ENCODE results near the gene EIPR1.
"Not testable (repeated sequence)": the region's sequence is repeated elsewhere in the genome, so short reads cannot be mapped to it uniquely, and the experiment has no call there.

The EIPR1 gene

GRCh38 chr2:3365219-3365618 is 12.4 kb downstream of the EIPR1 start:
- Histone ChIP-seq H3K79me2 (ENCODE audit: insufficient read depth, low read length) (peaks cover 81% of the 10 kb centered on the region), H3K9ac (ENCODE audit: low read length) (no peak overlapping the region), H3K36me3 (ENCODE audit: low read length) (no peaks in the 10 kb centered on the region), H3K27ac (ENCODE audit: low read depth, low read length) (no peak overlapping the region), H3F3A (ENCODE audit: insufficient read depth) (no peaks in the 10 kb centered on the region), H2AFZ (ENCODE audit: low read depth, low read length, severe bottlenecking) (no peak overlapping the region), H3K9me2 (replicated peaks; ENCODE audit: insufficient read depth, low read length) (no peaks in the 10 kb centered on the region), H3K4me3 (ENCODE audit: insufficient read depth, low read length, poor library complexity, severe bottlenecking) (no peak overlapping the region), H3K4me2 (ENCODE audit: low read depth, low read length, poor library complexity, severe bottlenecking) (no peak overlapping the region), H3K27me3 (ENCODE audit: low read length) (no peaks in the 10 kb centered on the region), H3K9me3 (ENCODE audit: insufficient read depth, low read length) (no peaks in the 10 kb centered on the region), H4K20me1 (ENCODE audit: low read depth, low read length) (no peaks in the 10 kb centered on the region)
- TF ChIP-seq, protein P1, sequence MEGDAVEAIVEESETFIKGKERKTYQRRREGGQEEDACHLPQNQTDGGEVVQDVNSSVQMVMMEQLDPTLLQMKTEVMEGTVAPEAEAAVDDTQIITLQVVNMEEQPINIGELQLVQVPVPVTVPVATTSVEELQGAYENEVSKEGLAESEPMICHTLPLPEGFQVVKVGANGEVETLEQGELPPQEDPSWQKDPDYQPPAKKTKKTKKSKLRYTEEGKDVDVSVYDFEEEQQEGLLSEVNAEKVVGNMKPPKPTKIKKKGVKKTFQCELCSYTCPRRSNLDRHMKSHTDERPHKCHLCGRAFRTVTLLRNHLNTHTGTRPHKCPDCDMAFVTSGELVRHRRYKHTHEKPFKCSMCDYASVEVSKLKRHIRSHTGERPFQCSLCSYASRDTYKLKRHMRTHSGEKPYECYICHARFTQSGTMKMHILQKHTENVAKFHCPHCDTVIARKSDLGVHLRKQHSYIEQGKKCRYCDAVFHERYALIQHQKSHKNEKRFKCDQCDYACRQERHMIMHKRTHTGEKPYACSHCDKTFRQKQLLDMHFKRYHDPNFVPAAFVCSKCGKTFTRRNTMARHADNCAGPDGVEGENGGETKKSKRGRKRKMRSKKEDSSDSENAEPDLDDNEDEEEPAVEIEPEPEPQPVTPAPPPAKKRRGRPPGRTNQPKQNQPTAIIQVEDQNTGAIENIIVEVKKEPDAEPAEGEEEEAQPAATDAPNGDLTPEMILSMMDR (IDR thresholded peaks at IDR 0.05; ENCODE audit: insufficient read depth, low read length, poor library complexity, severe bottlenecking), result no peak
- no peak for TF ChIP-seq EZH2phosphoT487 (conservative IDR thresholded peaks at IDR 0.05; ENCODE audit: low read length)

DNA sequence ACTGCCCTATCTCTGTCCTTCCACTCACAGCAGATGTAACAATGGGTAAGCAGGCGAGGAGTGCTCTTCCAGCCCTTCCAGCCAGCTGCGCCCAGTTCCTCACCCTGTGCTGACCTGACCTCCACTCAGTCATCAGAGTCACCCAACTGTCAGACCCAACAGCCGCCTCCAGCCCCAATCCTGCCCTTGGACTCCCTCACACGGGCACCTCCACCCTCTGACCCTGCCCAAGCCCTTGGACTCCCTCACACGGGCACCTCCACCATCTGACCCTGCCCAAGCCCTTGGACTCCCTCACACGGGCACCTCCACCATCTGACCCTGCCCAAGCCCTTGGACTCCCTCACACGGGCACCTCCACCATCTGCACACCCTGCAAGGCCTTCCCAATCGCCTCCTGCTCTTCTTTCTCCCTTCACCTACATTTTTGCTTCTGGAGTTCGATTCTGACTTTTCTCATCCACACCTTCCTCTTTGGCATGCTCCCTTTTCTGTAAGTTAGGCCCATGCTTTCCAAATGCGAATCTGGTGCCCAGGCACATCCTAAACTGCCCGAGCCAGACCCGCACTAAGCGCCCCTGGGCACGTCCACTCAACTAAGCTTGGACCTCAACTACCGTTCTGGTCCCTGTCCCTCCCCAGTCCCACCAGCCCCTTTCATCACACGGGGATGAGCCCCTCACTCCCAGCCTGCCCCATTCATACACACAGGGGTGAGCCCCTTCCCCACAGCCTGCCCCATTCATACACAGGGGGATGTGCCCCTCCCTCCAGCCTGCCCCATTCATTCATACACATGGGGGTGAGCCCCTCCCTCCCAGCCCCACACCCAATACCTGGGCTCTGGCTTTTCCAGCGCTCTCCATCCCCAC is 15.9 kb downstream of the EIPR1 start:
- Histone ChIP-seq H3K4me3 (ENCODE audit: insufficient read depth, low read length, poor library complexity, severe bottlenecking) (no peak overlapping the region), H3K27me3 (ENCODE audit: low read length) (no peaks in the 10 kb centered on the region), H4K20me1 (ENCODE audit: low read depth, low read length) (no peaks in the 10 kb centered on the region; the same call in 1 of the 2 replicates), H3F3A (ENCODE audit: insufficient read depth) (no peaks in the 10 kb centered on the region), H3K36me3 (ENCODE audit: low read length) (no peaks in the 10 kb centered on the region), H3K9me2 (replicated peaks; ENCODE audit: insufficient read depth, low read length) (no peaks in the 10 kb centered on the region), H3K27ac (ENCODE audit: low read depth, low read length) (no peak overlapping the region), H3K9me3 (ENCODE audit: insufficient read depth, low read length) (no peaks in the 10 kb centered on the region), H3K79me2 (ENCODE audit: insufficient read depth, low read length) (peaks cover 92% of the 10 kb centered on the region), H2AFZ (ENCODE audit: low read depth, low read length, severe bottlenecking) (no peak overlapping the region), H3K4me2 (ENCODE audit: low read depth, low read length, poor library complexity, severe bottlenecking) (no peak overlapping the region), H3K9ac (ENCODE audit: low read length) (no peak overlapping the region)
- no peak for TF ChIP-seq EZH2phosphoT487 (conservative IDR thresholded peaks at IDR 0.05; ENCODE audit: low read length)
- TF ChIP-seq, protein P1 (IDR thresholded peaks at IDR 0.05; ENCODE audit: insufficient read depth, low read length, poor library complexity, severe bottlenecking), result no peak

GRCh38 chr2:3357926-3358325 is 19.7 kb downstream of the EIPR1 start:
- H3K27ac ChIP-seq (ENCODE audit: low read depth, low read length), result no peak overlapping the region
- H2AFZ ChIP-seq (ENCODE audit: low read depth, low read length, severe bottlenecking), result no peak overlapping the region
- no peaks in the 10 kb centered on the region for H3K9me2 ChIP-seq (replicated peaks; ENCODE audit: insufficient read depth, low read length)
- H3K27me3 ChIP-seq (ENCODE audit: low read length), result no peaks in the 10 kb centered on the region
- H3K9ac ChIP-seq (ENCODE audit: low read length), result no peak overlapping the region
- H3F3A ChIP-seq (ENCODE audit: insufficient read depth), result no peaks in the 10 kb centered on the region
- H3K36me3 ChIP-seq (ENCODE audit: low read length), result peaks cover 12% of the 10 kb centered on the region
- no peak overlapping the region for H3K4me3 ChIP-seq (ENCODE audit: insufficient read depth, low read length, poor library complexity, severe bottlenecking)
- no peaks in the 10 kb centered on the region; the same call in 1 of the 2 replicates for H4K20me1 ChIP-seq (ENCODE audit: low read depth, low read length)
- no peak overlapping the region for H3K4me2 ChIP-seq (ENCODE audit: low read depth, low read length, poor library complexity, severe bottlenecking)
- no peaks in the 10 kb centered on the region for H3K9me3 ChIP-seq (ENCODE audit: insufficient read depth, low read length)
- TF ChIP-seq, protein P1 (IDR thresholded peaks at IDR 0.05; ENCODE audit: insufficient read depth, low read length, poor library complexity, severe bottlenecking), result no peak
- TF ChIP-seq EZH2phosphoT487 (conservative IDR thresholded peaks at IDR 0.05; ENCODE audit: low read length), result no peak
- peaks cover 74% of the 10 kb centered on the region for H3K79me2 ChIP-seq (ENCODE audit: insufficient read depth, low read length)

- H3K9me2 ChIP-seq (replicated peaks; ENCODE audit: insufficient read depth, low read length); H3K9me3 ChIP-seq (ENCODE audit: insufficient read depth, low read length); H3F3A ChIP-seq (ENCODE audit: insufficient read depth); H4K20me1 ChIP-seq (ENCODE audit: low read depth, low read length); H3K27ac ChIP-seq (ENCODE audit: low read depth, low read length); H3K9ac ChIP-seq (ENCODE audit: low read length); H3K27me3 ChIP-seq (ENCODE audit: low read length); H3K4me3 ChIP-seq (ENCODE audit: insufficient read depth, low read length, poor library complexity, severe bottlenecking); H3K4me2 ChIP-seq (ENCODE audit: low read depth, low read length, poor library complexity, severe bottlenecking); H2AFZ ChIP-seq (ENCODE audit: low read depth, low read length, severe bottlenecking): not testable (repeated sequence)
- Histone ChIP-seq H3K36me3 (ENCODE audit: low read length) (peaks cover 14% of the 10 kb centered on the region), H3K79me2 (ENCODE audit: insufficient read depth, low read length) (peaks cover 69% of the 10 kb centered on the region)
Measured at GRCh38 chr2:3357446-3357845, 20.2 kb downstream of the EIPR1 start.
